HG03135 (cell line): Measurements from ENCODE around the gene ZBTB11.
"Not testable (repeated sequence)": the region's sequence is repeated elsewhere in the genome, so short reads cannot be mapped to it uniquely, and the experiment has no call there.

ENCODE experiments used
- ATAC-seq: cut with Tn5 transposase; IDR thresholded peaks from one replicate; pipeline ENCODE4 v1.9.1; 2021; ENCODE audit warnings: mild to moderate bottlenecking, moderate library complexity; ENCODE audit not compliant: unreplicated experiment

ZBTB11 gene

DNA sequence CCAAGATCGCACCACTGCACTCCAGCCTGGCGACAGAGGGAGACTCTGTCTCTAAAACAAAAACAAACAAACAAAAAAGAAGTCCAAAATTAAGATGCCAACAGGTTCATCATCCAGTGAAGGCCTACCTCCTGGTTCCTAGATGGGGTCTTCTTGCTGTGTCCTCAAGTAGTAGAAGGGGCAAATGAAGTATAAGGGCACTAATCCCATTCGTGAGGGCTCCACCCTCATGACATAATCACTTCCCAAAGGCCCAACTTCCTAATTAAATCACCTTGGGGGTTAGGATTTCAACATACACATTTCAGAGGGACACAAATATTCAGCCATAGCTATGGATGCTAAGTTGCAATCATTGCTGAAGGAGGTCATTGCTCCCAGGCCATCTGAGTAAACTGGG is 57.2 kb downstream of the ZBTB11 start:
- ATAC-seq = no peak

DNA sequence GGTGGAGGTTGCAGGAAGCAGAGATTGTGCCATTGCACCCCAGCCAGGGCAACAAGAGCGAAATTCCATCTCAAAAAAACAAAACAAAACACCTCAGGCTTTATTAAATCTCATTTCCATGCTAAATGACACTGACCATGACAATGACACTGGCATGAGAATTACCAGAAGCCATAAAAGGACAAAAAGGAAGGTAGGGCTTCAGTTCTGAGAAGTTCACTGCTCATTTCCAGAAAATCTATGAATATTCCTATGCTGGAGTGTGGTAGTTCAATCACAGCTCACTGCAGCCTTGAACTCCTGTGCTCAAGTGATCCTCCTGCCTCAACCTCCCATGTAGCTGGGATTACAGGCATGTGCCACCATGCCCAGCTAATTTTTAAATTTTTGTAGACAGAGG is 58.2 kb downstream of the ZBTB11 start:
- ATAC-seq = no peak

DNA sequence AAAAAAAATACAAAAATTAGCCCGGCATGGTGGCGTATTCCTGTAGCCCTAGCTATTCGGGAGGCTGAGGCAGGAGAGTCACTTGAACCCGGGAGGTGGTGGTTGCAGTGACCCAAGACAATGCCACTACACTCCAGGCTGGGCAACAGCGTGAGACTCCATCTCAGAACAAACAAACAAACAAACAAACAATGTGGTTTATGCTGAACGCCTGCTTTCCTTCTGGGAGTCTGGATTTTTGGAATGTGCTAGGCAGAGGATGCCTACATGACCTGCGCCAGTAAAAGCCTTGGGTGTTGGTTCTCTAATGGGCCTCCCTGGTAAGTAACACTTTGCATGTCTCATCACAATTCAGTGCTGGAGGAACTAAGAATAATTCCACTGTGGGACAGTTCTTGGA is 59.5 kb downstream of the ZBTB11 start:
- no peak for ATAC-seq

DNA sequence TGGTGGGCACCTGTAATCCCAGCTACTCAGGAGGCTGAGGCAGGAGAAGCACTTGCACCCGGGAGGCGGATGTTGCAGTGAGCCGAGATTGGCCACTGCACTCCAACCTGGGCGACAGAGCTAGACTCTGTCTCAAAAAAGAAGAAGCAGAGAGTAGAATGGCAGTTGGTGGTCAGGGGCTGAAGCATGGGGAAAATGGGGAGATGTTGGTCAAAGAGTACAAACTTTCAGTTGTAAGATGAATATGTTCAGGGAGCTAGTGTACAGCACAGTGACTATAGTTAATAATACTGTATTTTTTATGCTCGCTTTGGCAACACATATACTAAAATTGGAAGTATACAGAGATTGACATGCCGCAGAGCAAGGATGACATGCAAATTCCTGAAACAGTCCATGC is 61.4 kb downstream of the ZBTB11 start:
- no peak for ATAC-seq

DNA sequence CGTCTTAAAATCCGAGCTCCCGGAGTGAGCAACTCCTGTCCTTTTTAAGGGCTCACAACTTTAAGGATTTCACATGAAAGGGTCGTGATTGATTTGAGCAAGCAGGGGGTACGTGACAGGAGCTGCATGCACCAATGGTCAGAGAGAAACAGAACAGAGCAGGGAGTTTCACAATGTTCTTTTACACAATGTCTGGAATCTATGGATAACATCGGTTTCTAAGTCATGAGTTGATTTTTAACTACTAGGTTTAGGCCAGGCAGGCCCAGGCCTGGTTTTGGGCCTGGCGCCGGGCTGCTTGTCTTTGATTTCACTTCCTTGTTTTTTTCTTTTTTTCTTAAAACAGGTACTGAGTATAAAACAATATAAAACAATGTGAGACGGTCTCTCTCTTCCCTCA is 63.9 kb downstream of the ZBTB11 start:
- not testable (repeated sequence) for ATAC-seq

DNA sequence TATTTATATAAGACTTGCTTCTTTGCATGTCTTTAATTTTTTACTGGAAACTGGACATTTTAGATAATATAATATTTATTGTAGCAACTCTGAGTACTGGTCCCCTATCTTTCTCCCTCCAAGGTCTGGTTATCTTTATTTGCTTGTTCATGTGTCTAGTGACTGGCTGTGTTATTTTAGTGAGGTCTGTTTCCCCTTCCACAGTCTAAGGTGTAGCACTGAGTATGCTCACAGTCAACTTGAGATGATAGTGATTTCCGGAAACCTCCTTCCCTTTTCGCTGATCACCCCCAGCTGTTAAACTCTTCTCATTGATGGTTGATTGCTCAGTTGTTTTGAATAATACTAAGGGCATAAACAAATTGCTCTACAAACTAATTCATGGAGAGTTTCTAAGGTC is 65.9 kb downstream of the ZBTB11 start:
- no peak for ATAC-seq

DNA sequence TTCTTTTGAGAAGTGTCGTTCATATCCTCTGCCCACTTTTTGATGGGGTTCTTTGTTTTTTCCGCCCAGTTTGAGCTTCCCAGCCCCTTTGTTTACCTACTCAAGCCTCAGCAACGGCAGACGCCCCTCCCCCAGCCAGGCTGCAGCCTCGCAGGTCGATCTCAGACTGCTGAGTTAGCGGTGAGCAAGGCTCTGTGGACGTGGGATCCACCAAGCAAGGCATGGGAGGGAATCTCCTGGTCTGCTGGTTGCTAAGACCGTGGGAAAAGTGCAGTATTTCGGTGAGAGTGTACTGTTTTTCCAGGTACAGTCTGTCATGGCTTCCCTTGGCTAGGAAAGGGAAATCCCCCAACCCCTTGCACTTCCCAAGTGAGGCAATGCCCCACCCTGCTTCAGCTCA is 71.5 kb downstream of the ZBTB11 start:
- not testable (repeated sequence) for ATAC-seq

DNA sequence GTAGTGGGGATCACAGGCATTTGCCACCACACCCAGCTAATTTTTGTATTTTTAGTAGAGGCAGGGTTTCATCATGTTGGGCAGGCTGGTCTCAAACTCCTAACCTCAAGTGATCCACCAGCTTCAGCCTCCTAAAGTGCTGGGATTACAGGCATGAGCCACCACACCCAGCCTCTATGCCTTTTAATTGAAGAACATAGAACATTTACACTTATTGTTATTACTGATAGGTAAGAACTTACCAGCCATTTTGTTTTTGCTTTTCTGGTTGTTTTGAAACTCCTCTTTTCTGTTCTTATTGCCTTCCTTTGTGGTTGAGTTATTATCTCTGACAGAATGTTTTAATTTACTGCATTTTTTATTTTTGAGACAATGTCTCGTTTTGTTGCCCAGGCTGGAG is 73.7 kb downstream of the ZBTB11 start:
- ATAC-seq = no peak

DNA sequence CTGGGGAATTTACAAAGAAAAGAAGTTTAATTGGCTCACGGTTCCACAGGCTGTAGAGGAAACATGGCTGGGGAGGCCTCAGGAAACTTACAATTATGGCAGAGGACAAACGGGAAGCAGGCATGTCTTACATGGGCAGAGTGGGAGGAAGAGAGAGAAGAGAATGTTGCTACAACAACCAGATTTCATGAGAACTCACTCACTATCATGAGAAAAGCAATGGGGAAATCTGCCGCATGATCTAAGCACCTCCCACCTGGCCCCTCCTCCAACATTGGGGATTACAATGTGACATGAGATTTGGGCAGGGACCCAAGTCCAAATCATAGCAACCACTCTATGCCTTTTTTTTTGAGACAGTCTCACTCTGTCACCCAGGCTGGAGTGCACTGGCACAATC is 74.2 kb downstream of the ZBTB11 start:
- no peak for ATAC-seq
